Stimulated activated CD4-positive, alpha-beta T cell treated with anti-CD3 and anti-CD28 coated beads, Interleukin-2, amount 100 ng/mL, for 48 hours (primary cell): ENCODE data around the gene BIN1.

Experiments
- DNase-seq, 2 donors: peaks; one replicate each; pipeline ENCODE4 v3.0.0-alpha.2; 2020

Gene BIN1

GRCh38 chr2:127106991-127107621 is at the start of gene BIN1:
Gene BIN1 (minus strand): TSS chr2:127107154. CDS start chr2:127106943, 211 bp downstream.
- peak; percentile 60 for DNase-seq

- DNase-seq: no peak
Measured at GRCh38 chr2:127155947-127156346, 49.0 kb upstream of the BIN1 start.

GRCh38 chr2:127155028-127155581 is 48.2 kb upstream of the BIN1 start:
- DNase-seq: no peak

GRCh38 chr2:127154396-127154795 is 47.4 kb upstream of the BIN1 start:
- no peak for DNase-seq

GRCh38 chr2:127153691-127154158 is 46.8 kb upstream of the BIN1 start:
- no peak for DNase-seq

GRCh38 chr2:127150996-127151395 is 44.0 kb upstream of the BIN1 start:
- no peak for DNase-seq

- no peak for DNase-seq
Measured at GRCh38 chr2:127149384-127149783, 42.4 kb upstream of the BIN1 start.

- DNase-seq: no peak
Measured at GRCh38 chr2:127146820-127147502, 40.0 kb upstream of the BIN1 start.

GRCh38 chr2:127146071-127146725 is 39.2 kb upstream of the BIN1 start:
- no peak for DNase-seq

- no peak for DNase-seq
Measured at GRCh38 chr2:127145280-127145895, 38.4 kb upstream of the BIN1 start.

GRCh38 chr2:127143841-127144782 is 37.2 kb upstream of the BIN1 start:
- DNase-seq: no peak

GRCh38 chr2:127142663-127143630 is 36.0 kb upstream of the BIN1 start:
- no peak for DNase-seq

GRCh38 chr2:127140538-127140937 is 33.6 kb upstream of the BIN1 start:
- DNase-seq: no peak

GRCh38 chr2:127139766-127140165 is 32.8 kb upstream of the BIN1 start:
- no peak for DNase-seq

- no peak for DNase-seq
Measured at GRCh38 chr2:127138281-127138680, 31.3 kb upstream of the BIN1 start.

- DNase-seq: no peak
Measured at GRCh38 chr2:127137741-127138140, 30.8 kb upstream of the BIN1 start.

- DNase-seq: no peak
Measured at GRCh38 chr2:127137225-127137624, 30.3 kb upstream of the BIN1 start.

- DNase-seq: no peak
Measured at GRCh38 chr2:127134833-127135830, 28.2 kb upstream of the BIN1 start.

GRCh38 chr2:127134235-127134634 is 27.3 kb upstream of the BIN1 start:
- DNase-seq: no peak

GRCh38 chr2:127133793-127134192 is 26.8 kb upstream of the BIN1 start:
- DNase-seq: no peak
